NCI-H2107 treated with DMSO at 0.1 percent for 48 hours (cell line): ENCODE measurements around the gene NAMPT.
A peak's percentile ranks its signal among the peaks of the same experiment; 100 is the strongest.
"Not testable (repeated sequence)": the region's sequence is repeated elsewhere in the genome, so short reads cannot be mapped to it uniquely, and the experiment has no call there.

ENCODE experiments used
- DNase-seq: peaks from one replicate; lab custom pipeline; 2025; ENCODE audit not compliant: unreplicated experiment; lab: John Stamatoyannopoulos, UW

The NAMPT gene

GRCh38 chr7:106304568-106304967, 19.8 kb upstream of the NAMPT start:
- no peak for DNase-seq

GRCh38 chr7:106298631-106299030, 13.8 kb upstream of the NAMPT start:
- DNase-seq: not testable (repeated sequence)

GRCh38 chr7:106298155-106298554, 13.4 kb upstream of the NAMPT start:
- DNase-seq: not testable (repeated sequence)

- DNase-seq: no peak
Measured at GRCh38 chr7:106294334-106294733, 9.6 kb upstream of the NAMPT start.

- no peak for DNase-seq
Measured at GRCh38 chr7:106291247-106291646, 6.5 kb upstream of the NAMPT start.

- no peak for DNase-seq
Measured at GRCh38 chr7:106290319-106290718, 5.5 kb upstream of the NAMPT start.

GRCh38 chr7:106289848-106290247, 5.1 kb upstream of the NAMPT start:
- no peak for DNase-seq

GRCh38 chr7:106288263-106288662, 3.5 kb upstream of the NAMPT start:
- no peak for DNase-seq

- no peak for DNase-seq
Measured at GRCh38 chr7:106287786-106288185, 3.0 kb upstream of the NAMPT start.

- DNase-seq: no peak
Measured at GRCh38 chr7:106285855-106286492, 1.2 kb upstream of the NAMPT start.

GRCh38 chr7:106285051-106285854, 470 bp upstream of the NAMPT start:
- peak; percentile 98 for DNase-seq

- peak; percentile 65 for DNase-seq
Measured at GRCh38 chr7:106283831-106284713, 711 bp downstream of the NAMPT start.

GRCh38 chr7:106283501-106283830, 1.3 kb downstream of the NAMPT start:
- DNase-seq: no peak

- DNase-seq: no peak
Measured at GRCh38 chr7:106282852-106283251, 1.9 kb downstream of the NAMPT start.

- no peak for DNase-seq
Measured at GRCh38 chr7:106282390-106282789, 2.4 kb downstream of the NAMPT start.

GRCh38 chr7:106281585-106282318, 3.0 kb downstream of the NAMPT start:
- DNase-seq: no peak

- no peak for DNase-seq
Measured at GRCh38 chr7:106281127-106281526, 3.7 kb downstream of the NAMPT start.

GRCh38 chr7:106279425-106280197, 5.2 kb downstream of the NAMPT start:
- no peak for DNase-seq

- no peak for DNase-seq
Measured at GRCh38 chr7:106278695-106279094, 6.1 kb downstream of the NAMPT start.

GRCh38 chr7:106277976-106278375, 6.8 kb downstream of the NAMPT start:
- DNase-seq: no peak
